Measurements from ENCODE around the gene EPB41L2. TPM values are rescaled to one million over a fixed set of nuclear protein-coding genes. Genes with fewer than 3 reads are reported as not detected.

EPB41L2 gene
- total and polyA plus RNA-seq, 2 donors (not counting 1 experiment from before 2014, with no cell fraction given): 113 to 264 TPM

DNA sequence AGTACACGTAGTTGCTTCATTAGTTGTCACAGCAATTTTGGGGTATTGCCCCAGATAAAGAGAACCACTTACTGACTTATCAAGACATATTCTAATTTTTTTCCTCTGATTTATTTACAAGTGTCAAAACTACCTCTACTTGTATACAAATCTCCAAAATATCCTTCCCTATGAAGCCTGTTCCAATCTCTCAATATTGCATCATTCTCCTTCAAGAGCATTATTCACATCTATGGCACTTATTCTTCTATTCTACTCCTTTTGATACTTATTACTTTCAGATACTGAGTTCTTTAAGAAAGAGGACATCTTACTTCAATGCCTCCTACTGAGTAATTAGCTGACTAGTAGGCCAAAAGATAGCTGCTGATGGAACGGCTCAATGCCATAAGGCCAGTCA lies 130.6 kb downstream of the EPB41L2 start:
- Histone ChIP-seq H3K36me3 (ENCODE audit: control insufficient read depth, insufficient read depth, low read length) (no peaks in the 10 kb centered on the region), H3K4me2 (ENCODE audit: extremely low read depth, insufficient read depth, low read length) (no peak overlapping the region), H3K27me3 (ENCODE audit: control insufficient read depth, insufficient read depth, low read length) (no peaks in the 10 kb centered on the region), H3K9ac (ENCODE audit: insufficient read depth, low read length) (no peak overlapping the region), H3K4me3 (replicated peaks in 1 of 4; ENCODE audit: control extremely low read depth in 1 of 4, insufficient read depth in 1 of 4, low read depth in 3 of 4, low read length in 4 of 4) (no peak overlapping the region), H3K9me3 (ENCODE audit: control insufficient read depth, insufficient read depth, low read depth, low read length) (no peaks in the 10 kb centered on the region), H3K4me1 (ENCODE audit: control insufficient read depth, extremely low read depth, insufficient read depth, low read length) (peaks cover 19% of the 10 kb centered on the region), H3K79me2 (ENCODE audit: control insufficient read depth, insufficient read depth, low read length) (peaks cover 31% of the 10 kb centered on the region), H2AFZ (ENCODE audit: low read length) (no peak overlapping the region), H3K27ac (ENCODE audit: insufficient read depth, low read length) (no peak overlapping the region), H4K20me1 (ENCODE audit: control insufficient read depth, extremely low read depth, insufficient read depth, low read length) (no peaks in the 10 kb centered on the region)
- DNase-seq (ENCODE audit: low read depth in 2 of 2): peak in 1 of 2 donors; percentile 17
- TF ChIP-seq, protein P1, sequence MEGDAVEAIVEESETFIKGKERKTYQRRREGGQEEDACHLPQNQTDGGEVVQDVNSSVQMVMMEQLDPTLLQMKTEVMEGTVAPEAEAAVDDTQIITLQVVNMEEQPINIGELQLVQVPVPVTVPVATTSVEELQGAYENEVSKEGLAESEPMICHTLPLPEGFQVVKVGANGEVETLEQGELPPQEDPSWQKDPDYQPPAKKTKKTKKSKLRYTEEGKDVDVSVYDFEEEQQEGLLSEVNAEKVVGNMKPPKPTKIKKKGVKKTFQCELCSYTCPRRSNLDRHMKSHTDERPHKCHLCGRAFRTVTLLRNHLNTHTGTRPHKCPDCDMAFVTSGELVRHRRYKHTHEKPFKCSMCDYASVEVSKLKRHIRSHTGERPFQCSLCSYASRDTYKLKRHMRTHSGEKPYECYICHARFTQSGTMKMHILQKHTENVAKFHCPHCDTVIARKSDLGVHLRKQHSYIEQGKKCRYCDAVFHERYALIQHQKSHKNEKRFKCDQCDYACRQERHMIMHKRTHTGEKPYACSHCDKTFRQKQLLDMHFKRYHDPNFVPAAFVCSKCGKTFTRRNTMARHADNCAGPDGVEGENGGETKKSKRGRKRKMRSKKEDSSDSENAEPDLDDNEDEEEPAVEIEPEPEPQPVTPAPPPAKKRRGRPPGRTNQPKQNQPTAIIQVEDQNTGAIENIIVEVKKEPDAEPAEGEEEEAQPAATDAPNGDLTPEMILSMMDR (conservative IDR thresholded peaks at IDR 0.05 in 1 of 2, IDR thresholded peaks at IDR 0.05 in 1 of 2; ENCODE audit: low read depth in 1 of 2, low read length in 2 of 2): no peak
- no peak for TF ChIP-seq EZH2 (IDR thresholded peaks at IDR 0.05; ENCODE audit: low read length, missing control alignments)

DNA sequence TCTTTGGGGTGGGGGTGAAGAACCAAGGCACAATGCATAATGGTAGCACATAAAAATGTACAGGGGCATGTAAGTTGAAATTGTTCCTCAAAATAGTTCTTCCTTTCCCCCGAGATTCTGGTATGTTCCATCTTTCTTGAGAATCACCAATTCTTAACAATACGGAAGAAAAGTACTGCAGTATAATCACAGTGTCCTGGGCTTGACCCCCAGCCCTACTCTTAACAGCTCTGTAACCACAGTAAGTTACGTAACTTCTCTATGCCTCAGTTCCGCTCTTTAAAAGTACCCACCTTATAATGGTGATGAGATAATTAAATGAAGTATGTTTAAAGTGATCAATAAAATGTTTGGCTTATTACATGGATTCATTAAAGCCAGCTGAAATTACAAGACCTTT lies 131.4 kb downstream of the EPB41L2 start:
- Histone ChIP-seq H3K27ac (ENCODE audit: insufficient read depth, low read length) (no peak overlapping the region), H3K4me3 (replicated peaks in 1 of 4; ENCODE audit: control extremely low read depth in 1 of 4, insufficient read depth in 1 of 4, low read depth in 3 of 4, low read length in 4 of 4) (no peak overlapping the region), H3K4me1 (ENCODE audit: control insufficient read depth, extremely low read depth, insufficient read depth, low read length) (peaks cover 19% of the 10 kb centered on the region), H2AFZ (ENCODE audit: low read length) (no peak overlapping the region), H3K36me3 (ENCODE audit: control insufficient read depth, insufficient read depth, low read length) (no peaks in the 10 kb centered on the region), H3K27me3 (ENCODE audit: control insufficient read depth, insufficient read depth, low read length) (no peaks in the 10 kb centered on the region), H3K9ac (ENCODE audit: insufficient read depth, low read length) (no peak overlapping the region), H3K79me2 (ENCODE audit: control insufficient read depth, insufficient read depth, low read length) (peaks cover 28% of the 10 kb centered on the region), H3K4me2 (ENCODE audit: extremely low read depth, insufficient read depth, low read length) (no peak overlapping the region), H3K9me3 (ENCODE audit: control insufficient read depth, insufficient read depth, low read depth, low read length) (no peaks in the 10 kb centered on the region), H4K20me1 (ENCODE audit: control insufficient read depth, extremely low read depth, insufficient read depth, low read length) (no peaks in the 10 kb centered on the region)
- no peak for TF ChIP-seq EZH2 (IDR thresholded peaks at IDR 0.05; ENCODE audit: low read length, missing control alignments)
- TF ChIP-seq, protein P1 (conservative IDR thresholded peaks at IDR 0.05 in 1 of 2, IDR thresholded peaks at IDR 0.05 in 1 of 2; ENCODE audit: low read depth in 1 of 2, low read length in 2 of 2): no peak
- no peak for DNase-seq (ENCODE audit: low read depth in 2 of 2)

DNA sequence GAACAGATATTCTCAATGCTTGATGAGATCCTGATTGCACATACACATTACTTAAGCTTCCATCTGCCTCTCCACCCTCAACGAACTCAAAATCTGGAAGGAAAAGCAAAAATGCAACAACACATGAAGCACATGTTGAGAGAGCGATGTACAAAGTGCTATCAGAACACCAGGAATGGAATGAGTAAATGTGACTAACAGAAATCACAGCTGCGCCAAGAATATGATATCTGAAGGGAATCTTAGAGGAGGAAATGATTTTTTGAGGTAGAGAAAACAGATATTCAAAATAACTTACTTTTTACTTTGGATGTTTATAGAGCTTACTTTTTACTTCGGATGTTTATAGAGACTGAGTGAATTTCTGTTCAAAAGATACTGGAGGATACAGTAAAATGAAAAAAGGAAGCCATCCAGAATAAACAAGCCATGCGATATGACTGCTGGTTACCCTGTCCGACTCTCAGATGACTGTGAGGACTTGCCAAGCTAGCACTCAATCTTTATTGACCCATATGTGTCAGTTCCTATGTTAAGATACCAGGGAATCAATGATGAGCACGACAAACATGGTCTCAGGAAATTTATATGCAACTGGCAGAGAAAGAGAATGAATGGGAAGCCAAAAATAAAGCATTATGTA lies 133.9 kb downstream of the EPB41L2 start:
- Histone ChIP-seq H3K4me3 (replicated peaks in 1 of 4; ENCODE audit: control extremely low read depth in 1 of 4, insufficient read depth in 1 of 4, low read depth in 3 of 4, low read length in 4 of 4) (peak overlapping the region in 3 of 4 experiments; percentile 1 to 14 (median 9)), H2AFZ (ENCODE audit: low read length) (no peak overlapping the region)
- peak; percentile 77 to 83 for DNase-seq (ENCODE audit: low read depth in 2 of 2)

More for the DNA sequence above, 133.9 kb downstream of the EPB41L2 start:
- H3K9ac ChIP-seq (ENCODE audit: insufficient read depth, low read length): no peak overlapping the region
- H4K20me1 ChIP-seq (ENCODE audit: control insufficient read depth, extremely low read depth, insufficient read depth, low read length): no peaks in the 10 kb centered on the region
- H3K27ac ChIP-seq (ENCODE audit: insufficient read depth, low read length): peak overlapping the region; percentile 11
- peaks cover 23% of the 10 kb centered on the region for H3K79me2 ChIP-seq (ENCODE audit: control insufficient read depth, insufficient read depth, low read length)
- H3K36me3 ChIP-seq (ENCODE audit: control insufficient read depth, insufficient read depth, low read length): no peaks in the 10 kb centered on the region
- TF ChIP-seq EZH2 (IDR thresholded peaks at IDR 0.05; ENCODE audit: low read length, missing control alignments): no peak
- TF ChIP-seq, protein P1 (conservative IDR thresholded peaks at IDR 0.05 in 1 of 2, IDR thresholded peaks at IDR 0.05 in 1 of 2; ENCODE audit: low read depth in 1 of 2, low read length in 2 of 2): no peak
- peaks cover 13% of the 10 kb centered on the region for H3K4me1 ChIP-seq (ENCODE audit: control insufficient read depth, extremely low read depth, insufficient read depth, low read length)
- no peaks in the 10 kb centered on the region for H3K9me3 ChIP-seq (ENCODE audit: control insufficient read depth, insufficient read depth, low read depth, low read length)
- H3K27me3 ChIP-seq (ENCODE audit: control insufficient read depth, insufficient read depth, low read length): no peaks in the 10 kb centered on the region
- H3K4me2 ChIP-seq (ENCODE audit: extremely low read depth, insufficient read depth, low read length): peak overlapping the region; percentile 72
